A549 (cell line): ENCODE data around the gene ACSF3. TPM values are rescaled to one million over a fixed set of nuclear protein-coding genes. Genes with fewer than 3 reads are reported as not detected.

Experiments used
- ATAC-seq, 2 experiments: fragments of 200-7000 bp in 1 of 2; fragments of >200 bp in 1 of 2; cut with Nextera tagmentation in 1 of 2; cut with Tn5 transposase in 1 of 2; 3 replicates each; pipeline versions ENCODE4 v1.8.0 to v1.9.1; 2018 to 2020; ENCODE audit warnings: mild to moderate bottlenecking in 1 of 2, moderate library complexity in 1 of 2
- CTCF ChIA-PET: fragments of 300-600 bp; sonication (Branson Sonifier 250); formaldehyde crosslinking; extraction: SDS; loops from one replicate; lab custom pipeline; 2021; ENCODE audit warnings: antibody characterized with exemption, inconsistent platforms; lab: Yijun Ruan, JAX
- POLR2A ChIA-PET: fragments of 350-600 bp; formaldehyde crosslinking; extraction: SDS; loops from one replicate; lab custom pipeline; 2021; ENCODE audit warnings: antibody characterized with exemption, inconsistent platforms; lab: Yijun Ruan, JAX
- DNase-seq, 2 experiments: peaks; one replicate each; pipeline versions ENCODE4 v3.0.0 to v3.0.0-alpha.2; 2011 to 2016; ENCODE audit warnings: low read depth in 1 of 2, low spot score in 1 of 2
- FAIRE-seq: peaks from 2 replicates; lab custom pipeline; 2011; peaks lifted over from hg19 to GRCh38; lab: Jason Lieb, UNC
- H3K27ac ChIP-seq, 2 experiments: fragments of >200 bp; sonication (Bioruptor Twin); formaldehyde crosslinking; 3 replicates each; pipeline ENCODE4 v1.5.1; 2016 to 2017
- H3K4me1 ChIP-seq: fragments of >200 bp; sonication (Bioruptor Twin); formaldehyde crosslinking; 3 replicates; pipeline ENCODE4 v1.6.1; 2016
- H3K4me2 ChIP-seq: fragments of >200 bp; sonication (Bioruptor Twin); formaldehyde crosslinking; 3 replicates; pipeline ENCODE4 v1.6.1; 2016
- H3K4me3 ChIP-seq: fragments of >200 bp; sonication (Bioruptor Twin); formaldehyde crosslinking; 3 replicates; pipeline ENCODE4 v1.5.1; 2016
- H3K9me3 ChIP-seq: fragments of >200 bp; sonication (Bioruptor Twin); formaldehyde crosslinking; 3 replicates; pipeline ENCODE4 v1.6.1; 2016
- ATOH8 ChIP-seq: fragments of 250-450 bp; sonication (Bioruptor Pico); IDR thresholded peaks from 2 replicates; pipeline ENCODE4 v1.5.0; 2020; ENCODE audit warnings: low read depth, mild to moderate bottlenecking, moderate library complexity
- BHLHE40 ChIP-seq: IDR thresholded peaks from 2 replicates; pipeline ENCODE4 v1.6.1; 2012; ENCODE audit warnings: low read depth, low read length, inconsistent platforms
- CBX2 ChIP-seq: fragments of 200-600 bp; sonication (generic); IDR thresholded peaks from 2 replicates; pipeline ENCODE4 v1.6.1; 2016; ENCODE audit warnings: low read depth, mild to moderate bottlenecking, borderline replicate concordance
- CEBPB ChIP-seq, 2 experiments: fragments of >200 bp in 1 of 2; sonication (Bioruptor Twin) in 1 of 2; formaldehyde crosslinking in 1 of 2; IDR thresholded peaks; 2 replicates each; pipeline ENCODE4 v1.6.1; 2012 to 2016
- CHD2 ChIP-seq: fragments of 150-350 bp; IDR thresholded peaks from 2 replicates; pipeline ENCODE4 v1.6.1; 2014; ENCODE audit warnings: low read length; ENCODE audit not compliant: partially characterized antibody
- CTCF ChIP-seq: fragments of >200 bp; sonication (Bioruptor Twin); formaldehyde crosslinking; IDR thresholded peaks from 3 replicates; pipeline ENCODE4 v1.5.1; 2016
- EHMT2 ChIP-seq: fragments of 200-600 bp; sonication (generic); IDR thresholded peaks from 2 replicates; pipeline ENCODE4 v1.6.1; 2016; ENCODE audit warnings: antibody characterized with exemption, low read depth, mild to moderate bottlenecking, moderate library complexity
- ESRRA ChIP-seq: fragments of 150-350 bp; IDR thresholded peaks from 2 replicates; pipeline ENCODE4 v1.6.1; 2014; ENCODE audit warnings: mild to moderate bottlenecking, low read length, borderline replicate concordance
- FOSB ChIP-seq: fragments of 250-450 bp; sonication (Bioruptor Pico); IDR thresholded peaks from 2 replicates; pipeline ENCODE4 v1.5.0; 2020; ENCODE audit warnings: mild to moderate bottlenecking, moderate library complexity
- FOSL2 ChIP-seq, 2 experiments: fragments of 450-650 bp in 1 of 2; fragments of >200 bp in 1 of 2; sonication (Bioruptor Twin) in 1 of 2; formaldehyde crosslinking; IDR thresholded peaks; 2 replicates each; pipeline versions ENCODE4 v1.5.0 to v1.6.1; 2016 to 2020; ENCODE audit warnings: mild to moderate bottlenecking in 1 of 2, moderate library complexity in 1 of 2
- FOXS1 ChIP-seq: fragments of 250-450 bp; sonication (Bioruptor Pico); IDR thresholded peaks from 2 replicates; pipeline ENCODE4 v1.5.0; 2020; ENCODE audit warnings: mild to moderate bottlenecking, moderate library complexity
- HDAC2 ChIP-seq: fragments of 200-600 bp; sonication (generic); IDR thresholded peaks from 2 replicates; pipeline ENCODE4 v1.6.1; 2016
- HES2 ChIP-seq: fragments of >200 bp; sonication (Bioruptor Twin); formaldehyde crosslinking; IDR thresholded peaks from 2 replicates; pipeline ENCODE4 v1.6.1; 2016
- HOXA7 ChIP-seq: fragments of 250-450 bp; sonication (Bioruptor Pico); IDR thresholded peaks from 2 replicates; pipeline ENCODE4 v1.5.0; 2020; ENCODE audit warnings: mild to moderate bottlenecking, moderate library complexity
- HOXB13 ChIP-seq: fragments of 250-450 bp; sonication (Bioruptor Pico); IDR thresholded peaks from 2 replicates; pipeline ENCODE4 v1.5.0; 2020; ENCODE audit warnings: low read depth, mild to moderate bottlenecking, moderate library complexity
- KDM1A ChIP-seq: fragments of 200-600 bp; sonication (generic); IDR thresholded peaks from 2 replicates; pipeline ENCODE4 v1.6.1; 2016; ENCODE audit warnings: low read depth, mild to moderate bottlenecking
- KDM5A ChIP-seq: fragments of 200-600 bp; sonication (generic); IDR thresholded peaks from 2 replicates; pipeline ENCODE4 v1.6.1; 2016; ENCODE audit warnings: antibody characterized with exemption, mild to moderate bottlenecking
- MAZ ChIP-seq: fragments of 150-350 bp; IDR thresholded peaks from 2 replicates; pipeline ENCODE4 v1.6.1; 2014; ENCODE audit warnings: antibody characterized with exemption, low read depth, low read length, borderline replicate concordance
- NFE2L2 ChIP-seq: fragments of 150-350 bp; conservative IDR thresholded peaks from 2 replicates; pipeline ENCODE4 v1.6.1; 2014; ENCODE audit warnings: low read length
- NR3C1 ChIP-seq: fragments of >200 bp; sonication (Bioruptor Twin); formaldehyde crosslinking; IDR thresholded peaks from 3 replicates; pipeline ENCODE4 v1.6.1; 2017
- POLR2AphosphoS2 ChIP-seq: conservative IDR thresholded peaks from 2 replicates; pipeline ENCODE4 v1.6.1; 2012; ENCODE audit warnings: low read length, improper control_type of control experiment, inconsistent platforms
- RARB ChIP-seq: fragments of 250-450 bp; sonication (Bioruptor Pico); IDR thresholded peaks from 2 replicates; pipeline ENCODE4 v1.8.0; 2021; ENCODE audit warnings: mild to moderate bottlenecking, moderate library complexity
- RFX5 ChIP-seq: fragments of 450-650 bp; IDR thresholded peaks from 2 replicates; pipeline ENCODE4 v1.7.1; 2014; ENCODE audit warnings: antibody characterized with exemption, mild to moderate bottlenecking, moderate library complexity
- SMC3 ChIP-seq: fragments of >200 bp; sonication (Bioruptor Twin); formaldehyde crosslinking; IDR thresholded peaks from 3 replicates; pipeline ENCODE4 v1.6.1; 2018; ENCODE audit warnings: inconsistent platforms
- ZSCAN20 ChIP-seq: fragments of 250-450 bp; sonication (Bioruptor Pico); IDR thresholded peaks from 2 replicates; pipeline ENCODE4 v1.8.0; 2022; ENCODE audit warnings: mild to moderate bottlenecking, moderate library complexity
- WGBS: methylation state at CpG from one replicate; pipeline ENCODE4 v1.1.6; 2017; ENCODE audit errors: missing lambda C conversion rate; 5-methylcytosine and 5-hydroxymethylcytosine counted together
- polyA plus RNA-seq, 4 experiments: library from polyadenylated mRNA; depleted of rRNA in 3 of 4; stranded (reverse); fragments of >200 nt; fragmentation: RNase III in 1 of 4; extraction: RNeasy Plus Mini Kit Qiagen cat#74134 plus additional on column Dnase treatment in 1 of 4; gene quantifications; 2 replicates in 3 of 4; 3 replicates in 1 of 4; pipeline ENCODE4 v1.2.3, GENCODE V29; 2011 to 2017

The ACSF3 gene
- polyA plus RNA-seq, 2 of the 4 experiments (the other 2 are of a cell fraction): 9.8 to 13.1 TPM

DNA sequence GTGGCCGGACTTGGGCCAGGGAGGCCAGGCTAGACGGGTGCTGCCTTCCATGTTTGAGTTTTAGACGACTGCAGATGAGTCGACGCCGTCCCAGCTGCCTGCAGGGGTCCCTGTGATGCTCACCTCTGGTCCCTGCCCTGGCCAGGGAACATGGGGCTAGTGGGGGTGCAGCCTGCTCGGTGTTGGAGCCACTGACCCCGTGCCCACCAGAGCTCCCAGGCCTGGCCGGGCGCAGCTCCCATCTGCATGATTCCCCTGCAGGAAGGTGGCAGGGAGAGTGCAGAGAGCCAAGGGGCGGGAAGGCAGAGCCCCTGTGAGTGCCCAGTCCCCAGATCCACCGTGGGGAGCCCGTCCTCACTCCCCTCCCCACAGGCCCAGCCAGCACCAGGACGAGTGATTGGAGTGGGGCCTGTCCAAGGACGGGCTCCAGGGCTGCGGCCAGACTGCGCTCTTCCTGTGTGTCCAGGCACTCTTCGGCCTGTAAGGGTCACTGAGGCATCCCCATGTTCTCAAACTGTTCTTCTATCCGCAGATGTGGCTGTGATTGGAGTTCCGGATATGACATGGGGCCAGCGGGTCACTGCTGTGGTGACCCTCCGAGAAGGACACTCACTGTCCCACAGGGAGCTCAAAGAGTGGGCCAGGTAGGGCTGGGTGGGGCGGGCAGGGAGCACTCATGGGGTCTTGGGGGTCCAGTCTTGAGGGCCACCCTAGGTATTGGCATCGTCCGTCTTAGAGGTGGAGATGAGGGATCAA is 51.9 kb downstream of the ACSF3 start:
- WGBS: 96% methylated on average over 21 of the region's 25 CpGs
- POLR2A ChIA-PET: interaction anchor here (0.5 kb wide), 1 partner anchor 8 kb away, joined by 3 read pairs; no protein-coding TSS in a partner anchor
- no peak for FAIRE-seq
- no peaks in the 10 kb centered on the region for H3K9me3 ChIP-seq
- H3K27ac ChIP-seq: no peak overlapping the region
- no peak; a peak in 2 of 6 replicates for ATAC-seq
- DNase-seq: no peak
- no peak overlapping the region for H3K4me3 ChIP-seq
- TF ChIP-seq RARB: no peak
- no peak for TF ChIP-seq FOSL2 (IDR thresholded peaks at IDR 0.05)
- TF ChIP-seq FOSL2 (CRISPR knock-in tag; IDR thresholded peaks at IDR 0.05): no peak
- no peak for TF ChIP-seq HOXB13
- TF ChIP-seq EHMT2: no peak
- TF ChIP-seq FOSB (CRISPR knock-in tag): no peak
- no peak for TF ChIP-seq SMC3
- no peak for TF ChIP-seq NFE2L2
- TF ChIP-seq HDAC2: no peak
- TF ChIP-seq NR3C1: no peak
- CTCF ChIA-PET: no interaction called here
- H3K4me2 ChIP-seq: no peak overlapping the region
- H3K4me1 ChIP-seq: no peaks in the 10 kb centered on the region

GRCh38 chr16:89146211-89147005 is 52.8 kb downstream of the ACSF3 start:
- 93% methylated on average over 21 of the region's 21 CpGs for WGBS
- ATAC-seq (no peak), DNase-seq (no peak), FAIRE-seq (no peak)
- Histone ChIP-seq H3K27ac (no peak overlapping the region), H3K4me1 (no peaks in the 10 kb centered on the region), H3K4me3 (no peak overlapping the region), H3K9me3 (no peaks in the 10 kb centered on the region), H3K4me2 (no peak overlapping the region)
- ChIA-PET CTCF (no interaction called here), POLR2A (no interaction called here)
- no peak for TF ChIP-seq MAZ

- TF ChIP-seq HOXA7 (CRISPR knock-in tag): no peak
- TF ChIP-seq ATOH8 (CRISPR knock-in tag): no peak
- TF ChIP-seq RFX5: no peak
- no peak for TF ChIP-seq POLR2AphosphoS2
- TF ChIP-seq CEBPB (IDR thresholded peaks at IDR 0.05): no peak
- TF ChIP-seq SMC3: no peak
- no peak for TF ChIP-seq HOXB13
- TF ChIP-seq HES2: no peak
- TF ChIP-seq ZSCAN20 (CRISPR knock-in tag): no peak
- TF ChIP-seq FOXS1 (CRISPR knock-in tag): no peak
- no peak for TF ChIP-seq NR3C1
- TF ChIP-seq BHLHE40: no peak
- TF ChIP-seq EHMT2: no peak
- no peak for TF ChIP-seq CBX2
- no peak for TF ChIP-seq CTCF
- TF ChIP-seq ESRRA: no peak
- no peak for TF ChIP-seq FOSB (CRISPR knock-in tag)
- no peak for TF ChIP-seq CHD2
- no peak for TF ChIP-seq KDM5A
- TF ChIP-seq KDM1A: no peak
- no peak for FAIRE-seq
- WGBS: 87% methylated on average over 8 of the region's 11 CpGs
Measured at GRCh38 chr16:89147085-89147817, 53.6 kb downstream of the ACSF3 start.

More at GRCh38 chr16:89147085-89147817, 53.6 kb downstream of the ACSF3 start:
- no peak overlapping the region for H3K4me3 ChIP-seq
- ATAC-seq (no peak), DNase-seq (no peak)
- no peak overlapping the region for H3K27ac ChIP-seq
- no peak overlapping the region for H3K4me2 ChIP-seq
- no peaks in the 10 kb centered on the region for H3K4me1 ChIP-seq
- ChIA-PET CTCF (no interaction called here), POLR2A (no interaction called here)
- no peaks in the 10 kb centered on the region for H3K9me3 ChIP-seq
